SK-MEL-5 (cell line): ENCODE results near the gene TRIM71. TPM values are rescaled to one million over a fixed set of nuclear protein-coding genes. Genes with fewer than 3 reads are reported as not detected.

ENCODE experiments used
- DNase-seq: peaks from one replicate; pipeline ENCODE4 v3.0.0-alpha.2; 2016; ENCODE audit warnings: low read depth, low spot score
- in situ Hi-C: cut with HindIII; loops from 2 replicates; pipeline ENCODE4 v1.10.0; 2016; ENCODE audit warnings: low sequenced_read_pairs, high pct_unique_total_duplicates, low pct_unique_long_range_greater_than_20kb
- total RNA-seq: library from RNA; depleted of rRNA; stranded (reverse); fragments of >200 nt; shearing (Covaris generic); gene quantifications from 2 replicates; pipeline ENCODE4 v1.2.3, GENCODE V29; 2014

Gene TRIM71
- total RNA-seq, 1 experiment from 2014 or later: 0.03 TPM

DNA sequence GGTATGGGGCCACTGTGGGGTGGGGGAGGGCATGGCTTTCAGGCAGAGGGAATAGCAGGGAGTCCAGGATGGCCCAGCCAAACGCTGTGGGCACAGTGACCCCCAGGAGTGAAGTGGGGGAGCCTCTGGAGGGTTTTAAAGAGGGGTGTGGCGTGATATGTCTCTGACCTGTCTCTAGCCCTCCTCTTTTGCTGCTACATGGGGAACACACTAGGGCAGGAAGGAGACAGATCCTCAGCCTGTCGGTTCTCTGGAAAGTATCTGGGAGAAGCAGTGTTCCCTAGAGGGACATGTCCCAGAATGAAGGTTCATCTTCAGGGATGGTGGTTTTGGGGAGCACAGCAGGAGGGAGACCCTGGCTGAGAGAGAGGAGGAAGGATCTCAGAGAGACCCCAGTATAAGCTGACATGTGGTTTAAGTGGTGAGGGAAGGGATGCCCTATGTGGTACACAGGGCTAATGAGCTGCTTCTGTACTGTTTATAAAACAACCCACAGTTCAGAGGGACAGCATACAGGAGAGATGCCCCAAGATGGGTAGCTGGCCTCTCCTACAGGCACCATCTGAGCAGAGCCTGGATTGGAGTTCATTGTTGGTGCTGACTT lies 37.7 kb downstream of the TRIM71 start:
- in situ Hi-C loops: no loop called here
- no peak for DNase-seq

DNA sequence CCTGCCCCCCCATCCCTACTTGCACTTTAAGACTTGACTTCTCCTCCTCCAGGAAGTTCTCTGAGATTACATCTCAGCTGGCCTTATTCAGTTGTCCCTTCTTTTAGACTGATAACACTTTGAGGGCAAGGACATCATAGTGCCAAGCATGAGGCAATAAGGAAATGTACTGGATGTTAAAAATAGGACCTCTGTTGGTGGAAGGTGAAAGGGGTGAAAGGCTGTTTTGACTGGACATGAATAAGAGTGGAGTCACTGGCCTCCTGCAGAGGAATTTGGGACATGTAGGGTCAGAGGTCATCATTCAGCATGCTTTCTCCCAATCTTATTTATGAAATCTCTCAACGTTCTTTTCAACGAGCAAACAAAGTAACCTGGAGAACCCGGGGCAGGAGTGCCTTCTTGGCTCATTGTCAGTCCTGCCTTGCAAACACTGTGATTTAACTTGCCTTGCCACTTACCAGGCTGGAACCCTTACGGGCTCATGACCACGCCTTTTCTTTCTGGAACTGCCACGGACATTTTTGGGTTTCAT lies 38.6 kb downstream of the TRIM71 start:
- in situ Hi-C loops: no loop called here
- no peak for DNase-seq

DNA sequence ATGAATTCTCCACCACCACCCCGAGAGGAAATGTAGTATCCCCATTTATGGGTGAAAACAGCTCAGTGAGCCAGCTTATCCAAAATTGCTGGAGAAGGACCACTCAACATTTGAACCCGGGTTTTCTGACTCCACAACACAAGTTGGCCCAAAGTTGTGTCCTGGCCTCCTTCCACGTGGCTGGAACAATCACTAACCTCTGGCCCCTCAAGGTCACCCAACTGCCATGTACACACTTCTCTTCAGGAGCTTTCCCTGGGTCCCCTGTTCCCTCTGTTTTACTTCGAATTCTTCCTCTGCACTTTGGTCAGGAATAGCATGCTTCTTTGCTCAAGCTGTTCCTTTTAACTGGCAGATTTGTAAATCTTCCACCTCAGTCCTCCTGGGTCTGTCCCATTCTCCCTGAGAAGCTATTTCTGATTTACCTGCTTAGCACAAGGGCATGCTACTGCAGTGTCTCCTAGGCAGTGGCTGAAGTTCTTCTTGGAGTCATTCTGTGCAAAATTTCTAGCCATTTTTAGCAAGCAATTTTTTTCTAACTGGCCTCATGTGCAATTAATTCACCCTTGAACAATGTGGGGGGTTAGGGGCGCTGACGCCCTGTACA lies 39.2 kb downstream of the TRIM71 start:
- in situ Hi-C loops: no loop called here
- no peak for DNase-seq

DNA sequence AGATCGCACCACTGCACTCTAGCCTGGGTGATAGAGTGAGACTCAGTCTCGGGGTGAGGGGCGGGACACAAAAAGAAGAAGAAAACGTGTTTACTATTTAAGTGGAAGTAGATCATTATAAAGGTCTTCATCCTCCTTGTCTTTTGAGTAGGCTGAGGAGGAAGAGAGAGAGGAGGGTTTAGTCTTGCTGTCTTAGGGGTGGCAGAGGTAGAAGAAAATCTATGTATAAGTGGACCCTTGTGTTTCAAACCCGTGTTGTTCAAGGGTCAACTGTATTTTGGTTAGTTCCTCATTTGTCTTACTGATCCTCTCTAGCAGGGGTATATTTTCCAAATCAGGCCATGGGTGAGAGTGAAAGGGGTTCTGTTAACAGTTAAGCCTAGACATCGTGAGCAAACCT lies 40.1 kb downstream of the TRIM71 start:
- no peak for DNase-seq
- in situ Hi-C loops: no loop called here

DNA sequence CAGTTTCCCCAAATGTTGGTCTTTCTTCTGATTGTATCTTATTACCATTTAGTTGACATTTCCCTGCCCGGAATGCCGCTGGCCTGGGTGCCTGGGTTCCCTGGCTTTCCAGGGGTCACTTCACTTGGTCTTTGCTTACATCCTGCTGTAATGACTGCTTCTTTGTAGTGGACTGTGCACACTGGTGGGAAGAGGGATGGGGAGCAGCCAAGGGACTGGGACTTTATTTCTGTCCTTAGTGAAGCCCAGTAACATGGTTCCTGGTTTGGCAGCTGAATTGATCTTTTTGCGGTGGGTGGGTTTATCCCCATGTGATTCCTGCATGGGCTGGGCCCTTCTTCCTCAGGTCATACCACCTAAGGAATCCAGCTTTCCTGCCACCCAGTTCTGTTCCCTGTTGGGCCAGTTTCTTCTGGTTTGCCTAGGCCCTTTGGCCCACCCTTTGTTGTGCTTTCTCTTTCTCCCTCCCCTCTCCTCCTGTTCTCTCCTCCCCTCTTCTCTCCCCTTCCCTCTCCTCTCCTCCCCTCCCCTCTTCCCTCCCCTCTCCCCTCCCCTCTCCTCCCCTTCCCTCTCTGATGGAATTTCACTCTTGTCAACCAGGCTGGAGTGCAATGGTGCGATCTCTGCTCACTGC lies 41.9 kb downstream of the TRIM71 start:
- in situ Hi-C loops: no loop called here
- no peak for DNase-seq

DNA sequence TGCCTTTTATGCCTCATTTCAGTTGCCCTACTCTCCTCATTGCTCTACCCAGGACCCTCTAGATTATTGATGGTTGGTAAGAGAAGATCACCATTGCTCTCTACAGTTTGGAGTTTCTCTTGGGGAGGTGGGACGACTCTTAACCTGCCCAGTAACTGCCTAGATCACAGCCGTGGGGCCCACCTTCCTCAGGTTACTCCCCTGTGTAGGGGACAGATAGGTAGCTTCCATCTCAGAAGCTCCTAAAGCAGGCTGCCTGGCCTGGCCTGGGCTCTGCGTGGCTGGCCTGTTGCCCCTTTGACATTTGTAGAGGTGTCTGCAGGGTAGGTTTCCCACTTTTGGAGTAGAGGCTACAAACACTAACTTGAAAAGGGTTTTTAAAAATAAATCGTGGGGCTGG lies 42.7 kb downstream of the TRIM71 start:
- in situ Hi-C loops: no loop called here
- no peak for DNase-seq

DNA sequence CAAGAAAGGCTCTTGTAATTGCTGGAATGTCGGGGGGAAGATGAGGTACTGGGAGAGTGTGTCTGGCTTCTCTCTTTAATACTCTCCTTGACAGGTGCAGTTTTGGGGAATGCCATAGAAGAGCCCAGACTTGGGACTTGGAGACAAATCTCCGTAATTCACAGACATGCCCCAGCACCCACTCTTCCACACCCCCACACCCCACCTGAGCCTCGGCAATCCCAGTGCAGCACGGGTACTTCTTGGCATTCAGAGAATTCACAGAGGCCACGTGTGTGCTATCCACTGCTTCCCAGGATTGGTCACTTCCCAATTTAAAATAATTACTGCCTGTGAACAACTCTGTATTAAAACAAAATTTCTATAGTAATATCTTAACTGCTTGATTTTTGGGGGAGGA lies 43.9 kb downstream of the TRIM71 start:
- no peak for DNase-seq
- in situ Hi-C loops: no loop called here

DNA sequence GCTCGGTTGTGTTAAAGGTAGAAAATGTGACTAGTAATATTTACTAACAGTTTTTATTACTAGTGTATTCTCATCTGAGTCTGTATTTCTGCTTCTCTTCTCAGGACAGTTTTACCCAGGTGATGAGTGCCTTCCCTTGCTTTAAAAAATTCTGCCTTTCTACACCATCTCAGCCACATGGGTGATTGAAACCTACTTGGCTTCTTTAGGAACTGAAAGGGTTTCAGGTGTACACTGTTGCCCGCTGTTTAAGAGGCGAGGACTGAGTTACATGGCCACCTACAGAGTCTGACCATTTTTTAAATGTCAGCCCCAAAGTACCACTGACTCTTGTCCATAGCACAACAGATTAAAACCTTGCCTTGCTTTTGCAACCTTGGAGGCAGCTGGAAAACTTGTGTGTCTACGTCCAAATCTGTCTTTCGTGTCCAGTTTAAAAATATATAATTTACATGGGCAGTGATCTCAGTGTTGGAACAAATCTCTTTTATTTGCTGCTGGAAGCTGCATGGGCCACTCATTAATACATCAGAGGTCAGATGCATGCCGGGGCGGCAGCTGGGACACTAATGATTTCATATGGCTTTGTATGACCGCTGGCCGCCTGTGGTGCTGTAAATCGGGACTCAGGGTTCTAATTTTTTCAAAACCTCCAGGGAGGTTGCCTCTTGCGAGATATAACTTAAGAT lies 44.6 kb downstream of the TRIM71 start:
- DNase-seq: no peak
- in situ Hi-C loops: no loop called here

DNA sequence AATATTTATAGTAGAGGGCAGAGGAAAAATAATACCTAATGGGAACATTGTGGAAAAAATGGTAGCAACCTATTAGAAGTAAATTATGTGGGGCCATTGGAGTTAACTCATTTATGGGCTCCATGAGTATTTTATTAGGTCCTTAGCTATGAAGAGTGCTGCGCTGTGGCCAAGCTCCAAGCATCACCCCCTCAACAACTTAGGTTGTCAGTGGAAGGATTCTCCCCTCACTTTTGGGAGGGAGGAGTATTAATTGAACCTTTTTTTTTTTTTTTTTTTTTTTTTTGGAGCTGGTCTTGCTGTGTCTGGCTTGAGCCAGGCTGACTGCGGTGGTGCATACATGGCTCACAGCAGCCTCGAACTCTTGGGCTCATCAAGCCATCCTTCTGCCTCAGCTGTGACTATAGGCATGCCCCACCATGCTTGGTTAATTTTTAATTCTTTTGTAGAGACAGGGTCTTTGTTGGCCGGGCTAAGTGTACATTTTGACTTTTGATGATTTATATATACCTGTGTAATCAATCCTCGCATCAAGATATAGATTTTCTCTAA lies 45.2 kb downstream of the TRIM71 start:
- in situ Hi-C loops: no loop called here
- DNase-seq: no peak

DNA sequence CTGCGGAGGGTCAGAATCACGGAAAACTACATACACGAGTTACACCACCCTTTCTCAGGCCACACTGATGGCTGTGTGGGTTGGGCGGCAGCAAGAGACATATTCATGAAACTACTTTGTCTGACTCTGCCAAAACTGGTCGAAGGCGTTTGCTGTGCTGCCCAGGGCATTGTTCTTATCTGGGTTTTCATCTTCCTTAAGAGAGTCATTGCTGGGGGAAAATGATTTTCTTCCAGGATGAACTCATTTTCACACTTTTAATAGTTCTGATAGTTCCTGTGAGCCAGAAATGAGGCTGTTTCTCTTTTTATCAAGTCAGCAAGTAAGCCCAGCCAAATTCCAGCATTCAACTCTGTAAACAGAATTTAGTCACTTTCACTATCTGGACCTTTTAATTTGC lies 47.6 kb downstream of the TRIM71 start:
- in situ Hi-C loops: no loop called here
- no peak for DNase-seq

DNA sequence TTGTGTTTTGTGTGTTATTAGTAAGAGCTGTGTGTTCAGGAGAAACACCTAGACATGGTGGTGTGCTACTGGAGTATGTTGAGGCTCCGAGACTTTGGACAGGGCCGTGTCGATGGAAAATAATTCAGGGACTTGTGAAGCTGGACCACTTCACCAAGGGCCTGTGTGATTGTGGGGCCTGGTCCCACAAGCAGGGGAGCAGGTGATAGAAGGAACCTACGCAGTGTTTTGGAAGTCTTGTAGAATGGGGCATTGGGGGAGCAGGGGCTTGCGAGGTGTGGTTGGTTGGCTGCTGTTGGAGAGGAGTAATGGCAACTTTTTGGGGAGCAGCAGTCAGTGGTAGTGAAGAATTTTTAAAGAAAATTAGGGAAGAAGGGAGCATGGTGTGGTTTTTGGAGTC lies 48.7 kb downstream of the TRIM71 start:
- DNase-seq: no peak

DNA sequence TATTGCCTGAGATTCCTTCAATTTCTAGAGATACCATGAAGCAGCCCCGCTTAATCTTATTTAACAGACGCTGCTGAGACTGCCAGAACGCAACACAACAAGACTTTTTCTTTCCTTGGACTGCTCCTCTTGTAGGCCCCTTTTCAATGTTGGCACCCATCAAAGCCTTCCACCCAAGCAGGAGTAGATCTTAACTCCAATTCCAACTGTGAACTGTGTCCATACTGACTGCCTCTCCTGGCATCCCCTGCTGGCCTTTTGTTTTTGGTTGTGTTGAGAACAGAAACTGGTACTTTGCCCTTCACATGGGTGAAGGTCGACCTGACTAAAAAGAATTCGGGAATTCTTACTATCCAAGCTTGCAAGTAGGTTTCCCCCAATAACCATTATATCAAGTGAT lies 50.2 kb downstream of the TRIM71 start:
- in situ Hi-C loops: no loop called here
- no peak for DNase-seq

More for the DNA sequence above, 48.7 kb downstream of the TRIM71 start:
- in situ Hi-C loops: no loop called here

DNA sequence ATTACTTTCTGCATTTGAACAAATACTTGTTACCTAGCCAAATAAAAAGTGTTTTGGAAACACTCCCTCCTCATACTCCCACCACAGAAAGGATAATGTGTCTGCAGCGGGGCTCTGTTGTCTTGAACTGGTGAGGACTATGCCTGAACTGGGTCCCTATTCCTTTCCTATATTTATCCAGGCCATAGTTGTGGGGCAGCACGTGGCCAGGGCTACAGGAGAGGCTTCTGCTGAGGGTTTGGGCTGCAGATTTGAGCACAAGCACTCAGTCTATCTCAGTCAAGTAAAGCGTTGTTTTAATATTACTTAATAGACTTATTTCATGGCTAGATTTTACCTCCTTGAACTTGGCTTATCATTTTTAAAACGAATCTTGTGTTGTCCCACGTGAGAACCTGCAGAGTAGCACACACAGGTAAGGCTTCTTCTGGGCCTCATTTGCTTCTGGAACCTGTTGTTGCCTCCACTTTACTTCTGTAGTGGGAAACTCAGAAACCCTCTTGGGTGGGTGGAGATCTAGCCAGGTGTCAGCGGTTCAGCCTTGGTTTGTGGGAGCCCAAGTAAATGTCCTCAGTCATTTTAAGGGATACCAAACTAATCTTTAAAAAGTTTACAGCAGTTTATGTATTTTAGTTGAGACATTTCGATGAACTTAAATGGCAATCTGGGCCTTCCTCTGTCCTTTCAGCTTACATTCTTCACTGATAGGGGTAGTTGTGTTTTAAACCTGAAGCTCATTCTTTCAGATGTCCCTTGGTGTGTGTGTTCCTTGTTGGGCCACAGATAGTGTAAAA lies 51.1 kb downstream of the TRIM71 start:
- in situ Hi-C loops: no loop called here
- no peak for DNase-seq

DNA sequence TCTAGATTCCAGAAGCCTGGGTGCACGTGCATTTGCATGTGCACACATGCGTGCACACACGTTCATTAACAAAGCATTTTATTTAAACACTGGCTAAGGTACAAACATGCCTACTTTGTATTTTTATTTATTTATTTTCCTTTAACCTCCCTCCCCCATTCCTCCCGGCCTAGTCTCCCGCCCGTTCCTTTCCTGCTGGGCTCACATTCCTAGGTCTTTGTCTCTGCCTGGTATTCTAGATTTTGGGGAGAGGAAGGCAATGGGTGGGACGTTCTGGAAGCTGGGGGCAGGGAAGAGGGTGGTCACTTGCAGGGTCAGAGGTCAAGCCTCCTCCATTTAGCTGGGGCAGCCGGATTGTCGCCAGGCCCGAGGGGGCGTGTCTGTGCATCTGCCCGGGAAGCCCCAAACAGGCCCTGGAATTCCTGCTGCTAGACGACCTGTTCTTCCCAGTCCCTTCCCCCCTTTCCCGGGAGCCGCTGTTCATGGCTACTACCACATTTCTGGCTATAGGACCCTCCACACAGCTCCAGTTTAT lies 51.8 kb downstream of the TRIM71 start:
- DNase-seq: no peak
- in situ Hi-C loops: no loop called here

DNA sequence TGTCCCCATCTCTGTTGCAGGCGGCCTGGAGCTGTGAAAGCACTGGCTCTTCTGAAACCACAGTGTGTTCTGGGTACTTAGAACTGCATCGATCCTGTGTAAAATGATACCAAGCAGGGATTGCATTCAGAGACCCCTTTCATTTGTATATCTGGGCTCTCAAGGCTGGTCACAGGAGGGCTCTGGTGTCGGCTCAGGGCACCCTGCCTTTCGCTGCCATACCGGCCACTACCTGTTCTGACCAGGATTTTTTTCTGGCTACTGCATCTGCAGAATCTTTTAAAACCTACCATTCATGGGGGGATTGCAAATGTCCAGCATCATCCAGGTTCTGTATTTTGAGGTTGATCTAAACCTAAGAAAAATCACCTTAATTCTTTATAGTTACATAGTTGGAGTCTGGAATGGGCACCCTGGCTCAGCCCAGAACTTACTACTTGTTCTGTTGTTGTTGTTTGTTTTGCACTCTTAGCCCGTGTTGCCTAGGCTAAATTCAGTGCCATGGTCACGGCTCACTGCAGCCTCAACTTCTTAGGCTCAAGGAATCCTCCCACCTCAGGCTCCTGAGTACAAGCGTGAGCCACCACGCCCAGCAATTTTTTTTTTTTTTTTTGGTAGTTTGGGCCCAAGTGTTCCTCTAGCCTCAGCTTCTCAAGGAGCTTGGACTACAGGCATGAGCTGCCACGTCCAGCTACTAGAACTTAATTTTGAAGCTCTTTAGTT lies 52.7 kb downstream of the TRIM71 start:
- DNase-seq: no peak
- in situ Hi-C loops: no loop called here

DNA sequence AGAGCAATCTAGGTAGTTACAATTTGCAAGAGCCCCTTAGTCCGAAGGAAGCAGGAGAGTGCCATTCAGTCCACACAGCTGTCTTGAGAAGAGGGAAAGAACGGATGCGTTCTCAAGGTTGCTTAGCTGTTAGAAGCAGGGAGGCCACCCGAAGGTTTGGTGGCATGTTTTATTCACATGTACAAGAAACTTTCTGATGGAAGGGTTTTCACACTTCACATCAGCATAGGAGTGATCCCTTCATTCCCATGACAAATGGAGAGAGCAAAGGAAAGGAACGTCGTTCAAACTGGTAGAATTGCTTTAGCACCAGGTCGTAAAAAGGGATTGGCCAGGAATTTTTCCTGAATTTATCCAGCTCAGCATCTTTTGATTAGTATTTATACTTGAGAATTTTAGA lies 53.5 kb downstream of the TRIM71 start:
- DNase-seq: no peak
- in situ Hi-C loops: no loop called here
